HG03354 (cell line): ENCODE results near the gene SMOC2.

Source experiments
- ATAC-seq: cut with Tn5 transposase; IDR thresholded peaks from one replicate; pipeline ENCODE4 v1.9.1; 2021; ENCODE audit warnings: mild to moderate bottlenecking; ENCODE audit not compliant: unreplicated experiment, poor library complexity, severe bottlenecking

The SMOC2 gene

DNA sequence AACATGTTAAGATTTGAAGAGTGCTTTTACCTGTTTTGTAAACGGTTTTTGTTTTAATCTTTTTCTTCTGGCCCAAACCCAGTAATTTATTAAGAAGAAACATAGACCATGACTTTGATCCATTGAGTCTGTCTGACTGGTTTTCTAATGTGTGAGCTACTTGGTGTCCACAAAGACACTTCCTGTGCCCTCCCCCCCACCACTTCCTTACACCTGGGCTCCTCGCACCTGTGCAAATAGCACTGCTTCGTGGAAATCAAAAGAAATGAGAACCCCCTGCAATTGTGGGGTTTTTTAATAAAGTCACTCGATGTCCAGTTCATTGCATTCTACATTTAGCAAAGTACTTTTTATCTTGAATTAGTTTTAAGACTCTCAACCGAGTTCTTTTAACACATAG lies 65.5 kb downstream of the SMOC2 start:
- no peak for ATAC-seq

DNA sequence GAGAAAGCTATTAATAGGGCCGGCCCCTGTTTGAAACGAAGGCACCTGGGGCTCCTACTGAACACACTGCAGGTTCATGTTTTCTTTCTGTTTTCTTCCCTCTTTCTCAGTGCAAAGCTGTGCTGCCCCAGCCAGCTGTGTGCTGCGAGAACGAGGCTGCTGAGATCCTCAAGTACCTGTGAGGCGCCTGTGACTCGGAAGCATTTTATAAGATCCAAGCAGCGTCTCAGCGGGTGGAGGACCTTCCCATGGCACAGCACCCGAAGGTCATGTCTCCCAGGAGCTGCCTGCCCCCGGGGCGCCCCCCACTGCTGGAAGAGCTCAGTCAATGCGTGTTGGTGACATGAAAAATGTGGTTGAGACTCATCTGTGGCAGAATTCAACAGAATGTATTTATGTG lies 66.3 kb downstream of the SMOC2 start:
- no peak for ATAC-seq

- no peak for ATAC-seq
These were observed 66.7 kb downstream of the SMOC2 start for GRCh38 chr6:168507730-168508129.

- ATAC-seq, result no peak
These were observed 67.9 kb downstream of the SMOC2 start for GRCh38 chr6:168508903-168509302.

GRCh38 chr6:168513766-168514165 lies 72.8 kb downstream of the SMOC2 start:
- no peak for ATAC-seq

- no peak for ATAC-seq
These were observed 73.2 kb downstream of the SMOC2 start for GRCh38 chr6:168514216-168514615.

DNA sequence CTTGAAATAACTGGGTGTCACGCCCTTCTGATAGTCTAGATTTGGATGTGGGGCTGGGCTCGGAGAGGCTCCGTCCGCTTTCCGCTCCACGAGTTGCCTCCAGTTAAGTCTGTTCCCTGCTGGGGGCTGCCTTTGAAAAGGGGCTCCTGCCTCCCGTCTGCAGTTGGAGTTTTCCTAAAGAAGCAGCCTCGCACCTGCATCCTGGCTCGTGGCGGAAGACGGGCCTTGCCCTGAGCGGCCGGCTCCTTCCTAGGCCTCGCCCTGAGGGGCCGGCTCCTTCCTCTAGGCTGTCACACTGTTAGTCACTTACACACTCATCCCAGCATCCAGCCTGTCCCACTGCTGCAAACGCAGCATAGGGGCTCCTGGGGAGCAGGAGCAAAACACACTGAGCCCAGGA lies 74.4 kb downstream of the SMOC2 start:
- no peak for ATAC-seq

DNA sequence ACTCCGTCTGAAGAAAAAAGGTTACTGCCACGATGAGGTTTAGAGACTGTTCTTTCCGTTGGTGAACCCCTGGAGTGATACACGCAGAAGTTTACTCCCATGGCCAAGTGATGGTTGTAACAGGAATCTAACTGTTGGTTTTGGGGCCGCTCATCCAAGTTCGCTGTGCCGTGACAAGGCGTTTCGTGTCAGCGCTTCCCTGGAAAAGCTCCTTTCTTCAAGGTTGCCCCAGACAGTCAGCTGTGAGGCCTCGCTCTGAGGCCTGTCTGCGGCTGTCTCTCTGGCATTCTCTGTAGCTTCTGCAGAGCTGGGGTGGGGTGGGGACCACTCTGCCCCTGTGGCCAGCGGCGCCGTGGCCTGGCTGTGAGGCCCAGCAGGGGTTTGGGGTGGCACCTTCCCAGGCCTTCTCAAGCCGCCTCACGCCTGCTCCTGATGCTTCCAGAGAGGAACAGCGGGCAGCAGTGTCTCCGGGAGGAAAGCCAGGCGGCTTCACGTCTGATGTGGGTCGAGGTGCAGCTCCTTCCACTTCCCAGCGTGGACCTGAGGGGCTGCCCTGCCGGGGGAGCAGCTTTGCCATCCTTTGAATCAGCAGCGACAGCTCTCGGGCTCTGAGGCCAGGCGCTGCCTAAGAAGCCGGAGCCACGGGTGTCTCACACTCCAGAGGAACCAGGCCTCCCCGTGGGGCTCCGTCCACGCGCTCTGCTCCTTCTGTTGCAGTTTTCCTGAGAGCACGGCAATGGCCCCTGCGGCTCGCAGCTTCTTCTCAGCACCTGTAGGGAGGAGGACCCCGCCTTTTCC lies 76.2 kb downstream of the SMOC2 start:
- no peak for ATAC-seq

- ATAC-seq, result no peak
These were observed 76.9 kb downstream of the SMOC2 start for GRCh38 chr6:168517742-168518347.

- ATAC-seq, result no peak
These were observed 77.4 kb downstream of the SMOC2 start for GRCh38 chr6:168518348-168518745.

DNA sequence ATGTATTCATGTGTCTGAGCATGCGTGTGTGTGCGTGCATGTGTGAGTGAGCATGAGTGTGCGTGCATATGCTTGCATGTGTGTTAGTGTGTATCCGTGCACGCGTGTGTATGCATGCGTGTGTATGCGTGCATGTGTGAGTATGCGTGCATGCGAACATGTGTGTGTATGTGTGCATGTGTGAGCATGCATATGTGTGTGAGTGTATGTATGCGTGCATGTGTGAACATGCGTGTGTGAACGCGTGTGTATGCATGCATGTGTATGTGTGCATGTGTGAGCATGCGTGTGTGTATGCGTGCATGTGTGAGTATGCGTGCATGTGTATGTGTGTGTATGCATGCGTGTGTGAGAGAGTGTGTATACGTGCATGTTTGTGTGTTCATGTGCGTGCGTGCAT lies 77.9 kb downstream of the SMOC2 start:
- no peak for ATAC-seq

- ATAC-seq, result no peak
These were observed 79.2 kb downstream of the SMOC2 start for GRCh38 chr6:168520233-168520632.

- no peak for ATAC-seq
These were observed 83.6 kb downstream of the SMOC2 start for GRCh38 chr6:168524571-168525001.

DNA sequence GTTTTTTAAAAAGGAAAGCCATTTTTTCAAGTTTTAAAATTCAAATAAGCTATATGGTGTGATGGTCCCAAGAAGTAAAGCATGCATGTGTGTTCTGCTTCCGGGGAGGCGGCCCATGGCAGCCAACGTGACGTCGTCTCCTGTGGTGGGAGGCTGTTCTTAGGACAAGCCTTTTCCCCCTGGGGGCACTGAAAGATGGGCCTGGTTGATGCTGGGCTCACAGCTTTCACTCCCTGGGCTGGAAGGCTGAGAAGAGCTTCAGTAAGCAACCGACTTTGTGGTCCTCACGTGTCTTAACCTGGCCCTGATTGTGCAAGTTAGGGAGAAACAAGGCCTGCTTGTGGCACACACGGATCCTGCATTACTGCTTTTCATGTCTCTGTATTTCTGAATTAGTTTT lies 84.1 kb downstream of the SMOC2 start:
- no peak for ATAC-seq

- no peak for ATAC-seq
These were observed 85.1 kb downstream of the SMOC2 start for GRCh38 chr6:168525926-168526630.

DNA sequence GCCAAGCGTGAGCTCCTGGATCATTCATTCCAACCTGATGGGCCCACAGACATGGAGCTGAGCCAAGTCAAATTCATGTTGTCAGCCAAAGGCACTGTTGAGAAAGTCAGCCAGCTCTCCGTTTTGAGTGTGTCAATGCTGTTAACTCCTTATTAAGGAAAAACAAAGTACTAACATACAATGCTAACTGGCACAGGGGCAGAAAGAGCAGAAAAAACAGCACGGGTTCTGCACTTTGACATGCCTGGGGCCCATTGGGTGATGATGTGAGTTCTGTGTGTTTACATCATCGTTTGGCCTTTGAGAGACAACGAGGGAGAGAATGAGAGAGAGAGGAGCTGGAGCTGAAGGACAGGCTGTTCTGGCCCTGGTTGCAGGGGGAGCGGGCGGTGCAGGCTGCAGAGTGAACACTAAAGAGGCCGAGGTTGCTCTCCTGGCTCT lies 85.9 kb downstream of the SMOC2 start:
- no peak for ATAC-seq

GRCh38 chr6:168527451-168528210 lies 86.6 kb downstream of the SMOC2 start:
- no peak for ATAC-seq

DNA sequence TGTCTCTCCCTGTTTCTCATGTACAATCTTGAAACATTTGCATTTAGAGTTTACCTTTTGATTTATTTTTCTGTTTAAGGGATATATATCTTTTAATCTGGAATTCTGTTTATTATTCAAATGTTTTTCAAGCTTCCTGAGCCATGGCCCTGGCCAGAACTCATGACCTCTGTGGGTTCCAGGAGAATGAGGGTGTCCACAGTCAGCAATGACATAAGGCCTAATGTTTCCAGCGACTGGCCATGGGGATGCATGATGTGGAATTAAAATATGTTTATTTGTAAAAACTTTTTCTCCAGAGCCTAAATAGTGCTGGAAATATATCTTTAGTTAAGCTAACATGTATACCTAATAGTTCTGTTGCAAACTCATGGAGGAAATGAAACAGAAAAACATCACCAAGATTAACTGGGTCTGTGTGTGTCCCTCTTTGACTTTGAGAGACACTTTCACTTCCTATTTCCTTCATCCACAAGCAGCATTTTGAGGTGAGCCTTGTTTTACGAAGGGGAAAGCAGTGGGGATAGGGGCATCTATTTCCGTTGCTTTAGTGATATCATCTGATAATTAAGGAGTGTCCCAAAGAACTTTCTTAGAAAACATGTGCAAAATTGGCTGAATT lies 87.6 kb downstream of the SMOC2 start:
- peak; percentile 44 for ATAC-seq

GRCh38 chr6:168529214-168529613 lies 88.2 kb downstream of the SMOC2 start:
- ATAC-seq, result no peak

GRCh38 chr6:168530653-168531071 lies 89.7 kb downstream of the SMOC2 start:
- no peak for ATAC-seq
